H9 (cell line): Measurements from ENCODE around the gene NIFK. TPM values are rescaled to one million over a fixed set of nuclear protein-coding genes. Genes with fewer than 3 reads are reported as not detected.

Experiments used
- DNase-seq: peaks from one replicate; pipeline ENCODE4 v3.0.0-alpha.2; 2017
- H2AFZ ChIP-seq: one replicate; pipeline ENCODE4 v1.6.1; 2013; ENCODE audit warnings: mild to moderate bottlenecking, low read length, control low read depth, moderate library complexity
- H2AK5ac ChIP-seq: 2 replicates; pipeline ENCODE4 v1.6.1; 2013; ENCODE audit warnings: low read length, control low read depth, mixed read lengths; ENCODE audit not compliant: insufficient read length
- H2BK120ac ChIP-seq: one replicate; pipeline ENCODE4 v1.6.1; 2013; ENCODE audit warnings: low read depth, mild to moderate bottlenecking, low read length, control low read depth, inconsistent platforms; ENCODE audit not compliant: poor library complexity, severe bottlenecking
- H2BK12ac ChIP-seq: 2 replicates; pipeline ENCODE4 v1.6.1; 2013; ENCODE audit warnings: low read length, control low read depth, mixed read lengths, low read depth; ENCODE audit not compliant: insufficient read length
- H2BK15ac ChIP-seq: 2 replicates; pipeline ENCODE4 v1.6.1; 2013; ENCODE audit warnings: low read depth, low read length, control low read depth
- H2BK20ac ChIP-seq: one replicate; pipeline ENCODE4 v1.6.1; 2013; ENCODE audit warnings: low read depth, mild to moderate bottlenecking, low read length, control low read depth, inconsistent platforms; ENCODE audit not compliant: poor library complexity, severe bottlenecking
- H2BK5ac ChIP-seq: 2 replicates; pipeline ENCODE4 v1.6.1; 2013; ENCODE audit warnings: low read length, control low read depth, mixed read lengths; ENCODE audit not compliant: insufficient read length
- H3K14ac ChIP-seq: 2 replicates; pipeline ENCODE4 v1.6.1; 2013; ENCODE audit warnings: low read length, control low read depth; ENCODE audit not compliant: insufficient read depth
- H3K18ac ChIP-seq: 2 replicates; pipeline ENCODE4 v1.6.1; 2013; ENCODE audit warnings: low read depth, mild to moderate bottlenecking, mixed read lengths, low read length, control low read depth; ENCODE audit not compliant: insufficient read length
- H3K23ac ChIP-seq: 2 replicates; pipeline ENCODE4 v1.6.1; 2013; ENCODE audit warnings: low read length, control low read depth, mixed read lengths, low read depth; ENCODE audit not compliant: insufficient read length
- H3K23me2 ChIP-seq: 2 replicates; pipeline ENCODE4 v1.6.1; 2013; ENCODE audit warnings: low read depth, mild to moderate bottlenecking, mixed read lengths, low read length, control low read depth; ENCODE audit not compliant: insufficient read length, poor library complexity, severe bottlenecking
- H3K27ac ChIP-seq: 2 replicates; pipeline ENCODE4 v1.5.1; 2013; ENCODE audit warnings: low read length, control low read depth, mixed read lengths, low read depth; ENCODE audit not compliant: insufficient read length
- H3K27me3 ChIP-seq: 2 replicates; pipeline ENCODE4 v1.6.1; 2013; ENCODE audit warnings: low read length, control low read depth, inconsistent platforms; ENCODE audit not compliant: insufficient read depth
- H3K4ac ChIP-seq: 2 replicates; pipeline ENCODE4 v1.6.1; 2013; ENCODE audit warnings: low read depth, mild to moderate bottlenecking, control low read depth, inconsistent platforms, low read length, moderate library complexity
- H3K4me1 ChIP-seq: 2 replicates; pipeline ENCODE4 v1.6.1; 2013; ENCODE audit warnings: low read length, control low read depth, inconsistent platforms; ENCODE audit not compliant: insufficient read depth
- H3K4me2 ChIP-seq: 2 replicates; pipeline ENCODE4 v1.6.1; 2013; ENCODE audit warnings: low read length, control low read depth, mixed read lengths; ENCODE audit not compliant: insufficient read length, insufficient read depth
- H3K56ac ChIP-seq: 2 replicates; pipeline ENCODE4 v1.6.1; 2013; ENCODE audit warnings: low read depth, mild to moderate bottlenecking, mixed read lengths, low read length, control low read depth; ENCODE audit not compliant: insufficient read length
- H3K79me1 ChIP-seq: 2 replicates; pipeline ENCODE4 v1.6.1; 2013; ENCODE audit warnings: low read depth, mild to moderate bottlenecking, moderate library complexity, low read length, control low read depth, inconsistent platforms; ENCODE audit not compliant: insufficient read depth, poor library complexity, severe bottlenecking
- H3K79me2 ChIP-seq: 2 replicates; pipeline ENCODE4 v1.6.1; 2013; ENCODE audit warnings: low read length, control low read depth, inconsistent platforms; ENCODE audit not compliant: insufficient read depth
- H3K9ac ChIP-seq: 2 replicates; pipeline ENCODE4 v1.6.1; 2013; ENCODE audit warnings: low read length, control low read depth, mixed read lengths; ENCODE audit not compliant: insufficient read length; ENCODE audit errors: extremely low read depth
- H3K9me3 ChIP-seq: one replicate; pipeline ENCODE4 v1.6.1; 2013; ENCODE audit warnings: low read depth, low read length, inconsistent platforms; ENCODE audit not compliant: control insufficient read depth
- H3T11ph ChIP-seq: one replicate; pipeline ENCODE4 v1.6.1; 2013; ENCODE audit warnings: mild to moderate bottlenecking, low read length, control low read depth, inconsistent platforms
- H4K20me1 ChIP-seq: one replicate; pipeline ENCODE4 v1.6.1; 2013; ENCODE audit not compliant: control insufficient read depth, insufficient read length, insufficient read depth
- H4K5ac ChIP-seq: 2 replicates; pipeline ENCODE4 v1.6.1; 2013; ENCODE audit warnings: low read depth, mild to moderate bottlenecking, mixed read lengths, low read length, control low read depth; ENCODE audit not compliant: insufficient read length
- H4K8ac ChIP-seq: replicated peaks from 2 replicates; pipeline ENCODE4 v1.6.1; 2013; ENCODE audit warnings: low read length, control low read depth, mixed read lengths, low read depth; ENCODE audit not compliant: insufficient read length
- H4K91ac ChIP-seq: 2 replicates; pipeline ENCODE4 v1.6.1; 2013; ENCODE audit warnings: low read depth, mild to moderate bottlenecking, moderate library complexity, mixed read lengths, low read length, control low read depth; ENCODE audit not compliant: insufficient read length
- H3K27ac Mint-ChIP-seq, 3 experiments: 2 replicates in 2 of 3; 3 replicates in 1 of 3; pipeline ENCODE4 v1.8.0; 2020 to 2021; ENCODE audit warnings: mixed read lengths in 3 of 3, mild to moderate bottlenecking in 1 of 3, moderate library complexity in 1 of 3
- H3K27me3 Mint-ChIP-seq: 2 replicates; pipeline ENCODE4 v1.8.0; 2021; ENCODE audit warnings: low read depth, mild to moderate bottlenecking, moderate library complexity, mixed read lengths
- H3K36me3 Mint-ChIP-seq, 3 experiments: 2 replicates in 2 of 3; 3 replicates in 1 of 3; pipeline ENCODE4 v1.8.0; 2020 to 2021; ENCODE audit warnings: low read depth in 3 of 3, mixed read lengths in 3 of 3; ENCODE audit not compliant: insufficient read depth in 1 of 3
- H3K4me1 Mint-ChIP-seq, 2 experiments: 2 replicates each; pipeline ENCODE4 v1.8.0; 2020; ENCODE audit warnings: mixed read lengths in 2 of 2
- H3K4me3 Mint-ChIP-seq, 2 experiments: 2 replicates in 1 of 2; 3 replicates in 1 of 2; pipeline ENCODE4 v1.8.0; 2020 to 2021; ENCODE audit warnings: mild to moderate bottlenecking in 2 of 2, mixed read lengths in 2 of 2, moderate library complexity in 1 of 2
- H3K9me3 Mint-ChIP-seq, 2 experiments: 2 replicates in 1 of 2; 3 replicates in 1 of 2; pipeline ENCODE4 v1.8.0; 2020; ENCODE audit warnings: mild to moderate bottlenecking in 2 of 2, mixed read lengths in 2 of 2, moderate library complexity in 1 of 2
- total RNA-seq: library from RNA; stranded (reverse); gene quantifications from 2 replicates; pipeline ENCODE4 v1.2.1, GENCODE V29; 2021
- TF ChIP-seq, protein P1 (sequence below): fragments of 200-600 bp; sonication (generic); conservative IDR thresholded peaks from 3 replicates; pipeline ENCODE4 v1.8.0; 2021; ENCODE audit warnings: antibody characterized with exemption, mild to moderate bottlenecking

Gene NIFK
- total RNA-seq, 1 experiment from 2014 or later, result 180 TPM

GRCh38 chr2:121677855-121678254, 58.8 kb downstream of the NIFK start:
- no peak overlapping the region for H3K27ac ChIP-seq
- no peaks in the 10 kb centered on the region for H3K79me2 ChIP-seq
- no peaks in the 10 kb centered on the region for H4K20me1 ChIP-seq
- H3K27me3 Mint-ChIP-seq, result peaks cover 37% of the 10 kb centered on the region
- no peak overlapping the region for H2BK15ac ChIP-seq
- no peaks in the 10 kb centered on the region; the same call in 1 of the 2 replicates for H3K4me1 ChIP-seq
- no peak overlapping the region for H3K23ac ChIP-seq
- no peak overlapping the region for H3K9ac ChIP-seq
- no peak overlapping the region for H2AK5ac ChIP-seq
- H3K9me3 ChIP-seq, result peaks cover 10% of the 10 kb centered on the region
- H3K36me3 Mint-ChIP-seq, result peaks cover 30 to 65% (median 44%) of the 10 kb centered on the region in 3 experiments
- H2AFZ ChIP-seq, result no peak overlapping the region
- H2BK12ac ChIP-seq, result no peak overlapping the region
- H3T11ph ChIP-seq, result no peak overlapping the region
- no peak overlapping the region for H3K56ac ChIP-seq
- no peak overlapping the region for H4K5ac ChIP-seq
- no peak overlapping the region for H2BK120ac ChIP-seq
- H3K9me3 Mint-ChIP-seq, result peaks cover 69 to 75% of the 10 kb centered on the region in 2 experiments
- H4K91ac ChIP-seq, result no peak overlapping the region
- no peak overlapping the region for H4K8ac ChIP-seq
- H3K4me3 Mint-ChIP-seq, result no peak overlapping the region
- no peak overlapping the region for H2BK5ac ChIP-seq
- no peak for DNase-seq
- no peaks in the 10 kb centered on the region for H3K27me3 ChIP-seq
- H3K4me2 ChIP-seq, result no peak overlapping the region
- no peak overlapping the region for H3K14ac ChIP-seq
- H3K4ac ChIP-seq, result no peak overlapping the region
- no peaks in the 10 kb centered on the region for H3K79me1 ChIP-seq
- peaks cover 19 to 22% of the 10 kb centered on the region in 2 experiments for H3K4me1 Mint-ChIP-seq
- H3K27ac Mint-ChIP-seq, result no peak overlapping the region
- TF ChIP-seq, protein P1, sequence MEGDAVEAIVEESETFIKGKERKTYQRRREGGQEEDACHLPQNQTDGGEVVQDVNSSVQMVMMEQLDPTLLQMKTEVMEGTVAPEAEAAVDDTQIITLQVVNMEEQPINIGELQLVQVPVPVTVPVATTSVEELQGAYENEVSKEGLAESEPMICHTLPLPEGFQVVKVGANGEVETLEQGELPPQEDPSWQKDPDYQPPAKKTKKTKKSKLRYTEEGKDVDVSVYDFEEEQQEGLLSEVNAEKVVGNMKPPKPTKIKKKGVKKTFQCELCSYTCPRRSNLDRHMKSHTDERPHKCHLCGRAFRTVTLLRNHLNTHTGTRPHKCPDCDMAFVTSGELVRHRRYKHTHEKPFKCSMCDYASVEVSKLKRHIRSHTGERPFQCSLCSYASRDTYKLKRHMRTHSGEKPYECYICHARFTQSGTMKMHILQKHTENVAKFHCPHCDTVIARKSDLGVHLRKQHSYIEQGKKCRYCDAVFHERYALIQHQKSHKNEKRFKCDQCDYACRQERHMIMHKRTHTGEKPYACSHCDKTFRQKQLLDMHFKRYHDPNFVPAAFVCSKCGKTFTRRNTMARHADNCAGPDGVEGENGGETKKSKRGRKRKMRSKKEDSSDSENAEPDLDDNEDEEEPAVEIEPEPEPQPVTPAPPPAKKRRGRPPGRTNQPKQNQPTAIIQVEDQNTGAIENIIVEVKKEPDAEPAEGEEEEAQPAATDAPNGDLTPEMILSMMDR, result no peak
- no peaks in the 10 kb centered on the region for H3K23me2 ChIP-seq
- no peak overlapping the region for H3K18ac ChIP-seq
- H2BK20ac ChIP-seq, result no peak overlapping the region

Other genes starting within 250 kb of the NIFK start
- not detected in 2 replicates for gene RNU4ATAC, start 206.0 kb downstream of the NIFK start, total RNA-seq
- gene CLASP1, start 87.4 kb downstream of the NIFK start, total RNA-seq, result 45.9 and 51.9 TPM in 2 replicates
- gene TSN, start 18.8 kb upstream of the NIFK start, total RNA-seq, result 96.1 and 102 TPM in 2 replicates